Neuronal stem cell (in vitro differentiated cells): ENCODE data around the gene NHS. TPM values are rescaled to one million over a fixed set of nuclear protein-coding genes. Genes with fewer than 3 reads are reported as not detected.

Experiments
- DNase-seq: peaks from one replicate; pipeline ENCODE4 v3.0.0-alpha.2; 2013; ENCODE audit warnings: low spot score
- H2AFZ ChIP-seq: one replicate; pipeline ENCODE4 v1.6.1; 2013; ENCODE audit warnings: mild to moderate bottlenecking, low read length, inconsistent platforms
- H2AK5ac ChIP-seq: 2 replicates; pipeline ENCODE4 v1.6.1; 2013; ENCODE audit warnings: low read depth, mild to moderate bottlenecking, inconsistent platforms, low read length, moderate library complexity, mixed read lengths
- H2BK120ac ChIP-seq: 2 replicates; pipeline ENCODE4 v1.6.1; 2013; ENCODE audit warnings: low read depth, mild to moderate bottlenecking, inconsistent platforms, low read length, moderate library complexity, mixed read lengths
- H2BK12ac ChIP-seq: one replicate; pipeline ENCODE4 v1.6.1; 2013; ENCODE audit warnings: low read length, inconsistent platforms
- H2BK15ac ChIP-seq: 2 replicates; pipeline ENCODE4 v1.6.1; 2013; ENCODE audit warnings: mild to moderate bottlenecking, low read length, inconsistent platforms, mixed read lengths
- H2BK5ac ChIP-seq: one replicate; pipeline ENCODE4 v1.6.1; 2013; ENCODE audit warnings: inconsistent platforms, mild to moderate bottlenecking, low read length, moderate library complexity
- H3K14ac ChIP-seq: one replicate; pipeline ENCODE4 v1.6.1; 2013; ENCODE audit warnings: low read length, inconsistent platforms
- H3K18ac ChIP-seq: 2 replicates; pipeline ENCODE4 v1.6.1; 2013; ENCODE audit warnings: low read length, inconsistent platforms
- H3K23ac ChIP-seq: 2 replicates; pipeline ENCODE4 v1.6.1; 2013; ENCODE audit warnings: low read depth, mild to moderate bottlenecking, mixed read lengths, low read length, inconsistent platforms; ENCODE audit not compliant: poor library complexity
- H3K27ac ChIP-seq: replicated peaks from 3 replicates; pipeline ENCODE4 v1.5.1; 2013; ENCODE audit warnings: low read length, inconsistent platforms
- H3K27me3 ChIP-seq, 3 experiments: 2 replicates each; pipeline ENCODE4 v1.6.1; 2013; ENCODE audit warnings: low read length in 3 of 3, mild to moderate bottlenecking in 2 of 3, inconsistent platforms in 1 of 3, low read depth in 1 of 3, mixed read lengths in 1 of 3, moderate library complexity in 1 of 3; ENCODE audit not compliant: control insufficient read depth in 3 of 3, insufficient read depth in 3 of 3
- H3K36me3 ChIP-seq, 2 donors: replicated peaks in 1 of 2; 2 replicates each; pipeline ENCODE4 v1.6.1; 2013; ENCODE audit warnings: low read length in 2 of 2; ENCODE audit not compliant: control insufficient read depth in 2 of 2, insufficient read depth in 2 of 2
- H3K4ac ChIP-seq: 2 replicates; pipeline ENCODE4 v1.6.1; 2013; ENCODE audit warnings: inconsistent platforms, mild to moderate bottlenecking, low read length, moderate library complexity
- H3K4me1 ChIP-seq, 2 donors: 1 replicate in 1 of 2; 2 replicates in 1 of 2; pipeline ENCODE4 v1.6.1; 2013; ENCODE audit warnings: low read length in 2 of 2, low read depth in 1 of 2; ENCODE audit not compliant: control insufficient read depth in 2 of 2, insufficient read depth in 1 of 2
- H3K4me2 ChIP-seq: one replicate; pipeline ENCODE4 v1.6.1; 2013; ENCODE audit warnings: mild to moderate bottlenecking, low read length, inconsistent platforms; ENCODE audit not compliant: insufficient read depth, poor library complexity, severe bottlenecking
- H3K4me3 ChIP-seq, 2 donors: 2 replicates each; pipeline ENCODE4 v1.5.1; 2013; ENCODE audit warnings: low read length in 2 of 2, mild to moderate bottlenecking in 2 of 2, inconsistent platforms in 1 of 2, moderate library complexity in 1 of 2
- H3K79me1 ChIP-seq: one replicate; pipeline ENCODE4 v1.6.1; 2013; ENCODE audit warnings: low read depth, mild to moderate bottlenecking, inconsistent platforms, low read length, moderate library complexity
- H3K9ac ChIP-seq: one replicate; pipeline ENCODE4 v1.6.1; 2013; ENCODE audit warnings: mild to moderate bottlenecking, low read depth, low read length, inconsistent platforms; ENCODE audit not compliant: poor library complexity
- H3K9me3 ChIP-seq, 2 donors: replicated peaks in 1 of 2; 2 replicates each; pipeline versions ENCODE3 to v1.6.1; 2013; ENCODE audit warnings: low read length in 2 of 2, mild to moderate bottlenecking in 2 of 2, inconsistent platforms in 1 of 2, low read depth in 1 of 2, mixed read lengths in 1 of 2, moderate library complexity in 1 of 2; ENCODE audit not compliant: control insufficient read depth in 2 of 2, insufficient read depth in 1 of 2
- H4K8ac ChIP-seq: one replicate; pipeline ENCODE4 v1.6.1; 2013; ENCODE audit warnings: low read depth, mild to moderate bottlenecking, inconsistent platforms, low read length, moderate library complexity
- H4K91ac ChIP-seq: one replicate; pipeline ENCODE4 v1.6.1; 2013; ENCODE audit warnings: low read length, low read depth, mild to moderate bottlenecking, inconsistent platforms; ENCODE audit not compliant: poor library complexity
- WGBS, 2 donors: extraction: QIAGEN DNeasy Blood & Tissue Kit; methylation state at CpG; one replicate each; pipeline ENCODE4 v1.1.7; 2013; ENCODE audit warnings: missing lambda C conversion rate in 2 of 2, mixed read lengths in 1 of 2; ENCODE audit not compliant: insufficient read length in 2 of 2, insufficient replicate concordance in 1 of 2; ENCODE audit errors: extremely low coverage in 2 of 2; 5-methylcytosine and 5-hydroxymethylcytosine counted together
- small RNA-seq: library from polyadenylated mRNA; stranded (forward); fragments of <200 nt; extraction: miRNeasy Mini kit (QIAGEN cat#:217004); gene quantifications from one replicate; pipeline ENCODE3, GENCODE V24; 2013; ENCODE audit not compliant: insufficient read depth

The NHS gene

DNA sequence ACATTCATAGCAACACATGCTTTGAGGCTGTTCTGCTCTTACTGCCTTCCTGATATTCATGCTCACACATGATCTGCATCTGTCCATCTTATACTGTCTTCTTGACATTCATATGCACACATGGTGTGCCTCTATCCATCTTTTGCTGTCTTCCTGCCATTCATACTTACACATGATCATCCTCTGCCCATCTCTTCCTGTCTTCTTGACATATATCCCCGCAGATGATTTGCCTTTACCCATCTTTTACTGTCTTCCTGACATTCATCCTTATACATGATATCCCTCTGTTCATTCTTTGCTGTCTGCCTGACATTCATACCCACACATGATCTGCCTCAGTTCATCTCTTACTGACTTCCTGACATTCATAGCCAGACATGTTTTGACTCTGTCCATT, 399.1 kb downstream of the NHS start:
- Histone ChIP-seq H2AK5ac (no peak overlapping the region), H3K36me3 (no peaks in the 10 kb centered on the region), H3K79me1 (no peaks in the 10 kb centered on the region), H3K4me1 (no peaks in the 10 kb centered on the region), H3K4ac (no peak overlapping the region), H3K9ac (no peak overlapping the region), H2BK12ac (no peak overlapping the region), H3K27me3 (peaks cover 0 to 47% (median 0%) of the 10 kb centered on the region in 3 experiments), H2BK120ac (no peak overlapping the region), H2AFZ (no peak overlapping the region), H3K9me3 (no peaks in the 10 kb centered on the region), H4K8ac (no peak overlapping the region), H3K4me3 (no peak overlapping the region), H3K4me2 (no peak overlapping the region), H2BK5ac (no peak overlapping the region), H3K27ac (no peak overlapping the region), H4K91ac (no peak overlapping the region), H3K14ac (no peak overlapping the region), H2BK15ac (no peak overlapping the region), H3K23ac (no peak overlapping the region), H3K18ac (no peak overlapping the region)
- DNase-seq = no peak
- no CpG with 5 or more reads among the region's 1 CpG for WGBS, 2 donors

- Histone ChIP-seq H2BK5ac (no peak overlapping the region), H3K79me1 (no peaks in the 10 kb centered on the region), H2AK5ac (no peak overlapping the region), H3K4me1 (no peaks in the 10 kb centered on the region), H3K4me3 (no peak overlapping the region), H3K23ac (no peak overlapping the region), H3K27ac (no peak overlapping the region), H3K9me3 (no peaks in the 10 kb centered on the region), H2BK120ac (no peak overlapping the region), H3K18ac (no peak overlapping the region), H2BK12ac (no peak overlapping the region), H2BK15ac (no peak overlapping the region), H4K8ac (no peak overlapping the region), H3K4me2 (no peak overlapping the region), H2AFZ (no peak overlapping the region), H3K9ac (no peak overlapping the region), H3K36me3 (no peaks in the 10 kb centered on the region), H3K14ac (no peak overlapping the region), H3K4ac (no peak overlapping the region), H3K27me3 (peaks cover 0 to 5% (median 0%) of the 10 kb centered on the region in 3 experiments), H4K91ac (no peak overlapping the region)
- DNase-seq = no peak
- WGBS, 2 donors = no CpG with 5 or more reads among the region's 2 CpGs
These were observed 404.0 kb downstream of the NHS start for GRCh38 chrX:17778997-17779396.

GRCh38 chrX:17779434-17779833, 404.4 kb downstream of the NHS start:
- Histone ChIP-seq H3K18ac (no peak overlapping the region), H2AFZ (no peak overlapping the region), H4K91ac (no peak overlapping the region), H2BK5ac (no peak overlapping the region), H3K23ac (no peak overlapping the region), H2BK12ac (no peak overlapping the region), H2BK15ac (no peak overlapping the region), H4K8ac (no peak overlapping the region), H3K36me3 (no peaks in the 10 kb centered on the region), H3K9ac (no peak overlapping the region), H3K9me3 (no peaks in the 10 kb centered on the region), H3K4me1 (no peaks in the 10 kb centered on the region), H3K14ac (no peak overlapping the region), H3K27me3 (peaks cover 0 to under 1% (median 0%) of the 10 kb centered on the region in 3 experiments), H2BK120ac (no peak overlapping the region), H2AK5ac (no peak overlapping the region), H3K79me1 (no peaks in the 10 kb centered on the region), H3K4me3 (no peak overlapping the region), H3K27ac (no peak overlapping the region), H3K4ac (no peak overlapping the region), H3K4me2 (no peak overlapping the region)
- no CpG with 5 or more reads among the region's 4 CpGs for WGBS, 2 donors
- DNase-seq = no peak

Small RNAs within 50 kb of the gene (small RNA-seq; reads per million reads assigned to genes)
- gene MIR4768 = not detected
- gene RF01210 = not detected
